ENCODE measurements around the gene POTEB.
"Not testable (repeated sequence)": the region's sequence is repeated elsewhere in the genome, so short reads cannot be mapped to it uniquely, and the experiment has no call there.

The POTEB gene

DNA sequence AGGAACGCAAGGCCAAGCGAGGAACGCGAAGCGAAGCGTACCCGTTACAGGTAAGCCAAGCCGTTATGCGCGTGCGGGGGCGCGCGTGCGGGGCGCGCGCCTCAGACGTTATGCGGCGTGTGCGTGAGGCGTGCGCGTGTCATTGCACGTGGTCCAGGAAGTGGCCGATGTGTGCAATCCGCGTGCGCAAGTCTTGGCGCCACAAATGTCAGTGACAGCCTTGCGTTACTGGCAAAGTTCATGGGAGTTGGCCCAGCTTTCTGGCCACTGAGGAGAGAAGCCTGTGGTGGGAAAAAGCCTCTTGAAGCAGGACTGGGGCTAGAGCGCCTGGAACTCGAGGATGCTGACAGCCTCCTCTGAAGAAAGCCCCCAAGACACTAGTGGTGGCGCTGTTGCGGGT is at the start of gene POTEB:
TSS of gene POTEB (minus strand) at position 101 of the 400 bp plus-strand sequence. CDS start 489 bp downstream, outside the sequence.
- DNase-seq (ENCODE audit: low read depth), result not testable (repeated sequence)

DNA sequence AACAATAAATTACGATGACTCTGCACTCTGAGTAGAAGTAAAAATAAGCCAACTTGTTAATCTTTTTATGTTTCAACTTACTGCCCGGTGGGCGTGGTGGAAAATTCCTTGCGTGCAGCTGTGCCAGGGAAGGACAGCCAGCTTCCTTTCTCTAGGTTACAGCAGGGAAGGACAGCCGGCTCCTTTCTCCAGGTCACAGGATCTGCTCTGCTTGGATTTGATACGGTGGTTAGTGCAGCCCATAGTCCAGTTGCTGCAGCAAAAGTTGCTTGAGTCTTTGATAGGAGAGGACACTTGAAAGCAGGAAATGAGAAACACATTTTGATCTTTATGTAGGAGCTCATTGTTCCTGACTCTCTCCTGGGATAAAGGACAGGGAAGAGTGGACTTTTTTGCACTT is 13.4 kb upstream of the POTEB start:
- not testable (repeated sequence) for DNase-seq (ENCODE audit: low read depth)

DNA sequence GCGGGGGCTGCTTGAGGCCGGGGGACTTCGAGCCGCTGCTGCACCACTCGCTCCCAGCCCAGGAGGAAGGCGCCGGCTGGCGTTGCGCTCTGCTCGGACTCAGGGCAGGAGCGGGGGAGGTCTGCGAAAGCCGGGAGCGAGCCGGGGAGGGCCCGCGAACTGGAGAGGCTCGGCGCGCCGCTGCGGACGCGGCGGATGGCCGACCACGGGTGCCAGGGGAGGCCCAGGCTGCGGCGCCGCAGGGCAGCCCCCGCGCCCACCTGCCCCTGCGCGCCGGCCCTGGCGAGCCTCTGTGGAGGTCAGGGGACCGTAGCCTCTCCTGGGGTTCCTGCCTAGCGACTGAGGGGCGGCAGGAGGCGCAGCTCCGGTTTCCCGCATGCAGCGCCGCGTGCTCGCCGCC is 12.0 kb upstream of the POTEB start:
- not testable (repeated sequence) for DNase-seq (ENCODE audit: low read depth)

DNA sequence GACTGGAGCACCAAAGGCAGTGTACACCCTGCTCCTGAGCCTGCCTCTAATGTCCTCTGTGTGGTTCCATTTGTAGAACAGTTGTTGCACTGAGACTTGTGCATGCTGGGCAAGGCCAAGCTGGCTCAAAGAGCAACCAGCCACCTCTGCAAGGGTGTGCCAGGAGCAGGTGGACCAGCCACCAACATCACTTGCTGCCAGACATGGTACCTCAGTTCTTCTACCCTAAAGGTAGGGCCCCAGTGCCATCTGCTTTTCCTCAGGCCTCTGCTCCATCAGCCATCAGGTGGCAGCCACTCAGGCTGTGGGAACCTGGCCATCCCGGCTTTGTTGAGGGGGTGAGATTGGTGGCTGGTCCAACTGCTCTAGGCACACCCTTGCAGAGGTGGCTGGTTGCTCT is 38.7 kb downstream of the POTEB start:
- DNase-seq (ENCODE audit: low read depth), result not testable (repeated sequence)
